ENCODE data around the gene POLR2L.

POLR2L gene

GRCh38 chr11:838441-839279 lies 3.7 kb downstream of the POLR2L start:
- DNase-seq (ENCODE audit: low read depth), result no peak

DNA sequence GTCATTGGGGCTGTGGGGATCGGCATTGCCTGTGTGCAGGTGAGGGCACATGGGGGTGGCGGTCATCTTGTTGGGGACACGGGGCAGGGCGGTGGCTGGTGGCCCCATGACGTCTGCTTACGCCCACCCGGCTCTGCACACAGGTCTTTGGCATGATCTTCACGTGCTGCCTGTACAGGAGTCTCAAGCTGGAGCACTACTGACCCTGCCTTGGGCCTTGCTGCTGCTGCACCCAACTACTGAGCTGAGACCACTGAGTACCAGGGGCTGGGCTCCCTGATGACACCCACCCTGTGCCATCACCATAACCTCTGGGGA lies 4.4 kb downstream of the POLR2L start:
- DNase-seq (ENCODE audit: low read depth), result no peak

- no peak for DNase-seq (ENCODE audit: low read depth)
Observed at GRCh38 chr11:837189-837989, 4.9 kb downstream of the POLR2L start.

DNA sequence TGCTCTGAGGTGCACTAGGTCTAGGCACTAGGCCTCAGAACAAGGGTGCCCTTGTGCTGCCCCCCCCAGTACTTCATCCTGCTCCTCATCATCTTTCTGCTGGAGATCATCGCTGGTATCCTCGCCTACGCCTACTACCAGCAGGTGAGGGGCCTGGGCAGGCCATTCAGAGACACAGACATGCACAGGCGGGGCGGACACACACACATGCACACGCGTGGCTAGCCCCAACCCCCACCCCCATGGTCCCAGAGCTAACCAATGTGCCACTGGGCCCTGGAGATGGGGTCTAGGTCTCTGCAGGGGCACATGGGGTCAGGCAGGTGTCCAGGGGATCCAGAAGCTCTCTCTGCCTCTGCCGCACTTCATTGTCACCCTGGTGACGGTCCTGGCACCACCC lies 5.6 kb downstream of the POLR2L start:
- DNase-seq (ENCODE audit: low read depth), result no peak

DNA sequence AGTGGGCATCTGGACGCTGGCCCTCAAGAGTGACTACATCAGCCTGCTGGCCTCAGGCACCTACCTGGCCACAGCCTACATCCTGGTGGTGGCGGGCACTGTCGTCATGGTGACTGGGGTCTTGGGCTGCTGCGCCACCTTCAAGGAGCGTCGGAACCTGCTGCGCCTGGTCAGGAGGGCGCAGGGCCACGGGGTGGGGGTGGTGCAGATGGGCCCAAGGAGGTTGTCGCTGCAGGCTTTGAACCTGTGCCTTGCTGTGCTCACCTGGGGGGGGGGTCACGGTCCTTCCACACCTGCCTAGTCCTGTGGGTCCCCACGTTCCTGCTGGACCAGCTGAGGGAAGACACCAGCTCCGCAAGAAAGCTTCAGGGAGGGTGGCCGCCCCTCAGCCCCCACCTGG lies 6.1 kb downstream of the POLR2L start:
- DNase-seq (ENCODE audit: low read depth), result no peak

GRCh38 chr11:834371-835316 lies 7.7 kb downstream of the POLR2L start:
- no peak for DNase-seq (ENCODE audit: low read depth)

DNA sequence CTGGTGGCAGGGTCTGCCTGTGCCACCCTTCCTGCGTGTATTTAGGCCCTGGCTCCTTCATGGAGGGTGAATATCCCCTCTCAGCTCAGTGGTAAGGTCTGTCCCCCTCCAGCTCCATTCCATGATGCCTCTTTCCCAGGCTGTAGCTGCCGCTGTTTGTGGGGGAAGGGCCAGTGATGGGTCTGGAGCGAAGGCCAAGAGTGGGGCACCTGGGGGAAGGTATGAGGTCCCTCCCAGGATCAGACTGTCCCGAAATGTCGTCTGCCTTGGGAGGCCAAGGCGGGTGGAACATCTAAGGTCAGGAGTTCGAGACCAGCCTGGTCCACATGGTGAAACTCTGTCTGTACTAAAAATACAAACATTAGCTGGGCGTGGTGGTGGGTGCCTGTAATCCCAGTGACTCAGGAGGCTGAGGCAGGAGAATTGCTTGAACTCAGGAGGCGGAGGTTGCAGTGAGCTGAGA lies 8.4 kb downstream of the POLR2L start:
- DNase-seq (ENCODE audit: low read depth), result no peak

GRCh38 chr11:833114-833791 lies 9.1 kb downstream of the POLR2L start:
- no peak for DNase-seq (ENCODE audit: low read depth)

- peak; percentile 47 for DNase-seq (ENCODE audit: low read depth)
Observed at GRCh38 chr11:832529-833113, 9.7 kb downstream of the POLR2L start, which contains the start of gene CD151. Gene CD151, plus strand, starts transcription at chr11:832952. Its CDS starts 3,118 bp downstream, at chr11:836070.

GRCh38 chr11:831961-832528 lies 10.3 kb downstream of the POLR2L start:
- DNase-seq (ENCODE audit: low read depth), result no peak

GRCh38 chr11:831118-831864 lies 11.0 kb downstream of the POLR2L start:
- DNase-seq (ENCODE audit: low read depth), result no peak

- DNase-seq (ENCODE audit: low read depth), result peak; percentile 42
Observed at GRCh38 chr11:830295-831117, 11.8 kb downstream of the POLR2L start.

- no peak for DNase-seq (ENCODE audit: low read depth)
Observed at GRCh38 chr11:829847-830294, 12.5 kb downstream of the POLR2L start.

DNA sequence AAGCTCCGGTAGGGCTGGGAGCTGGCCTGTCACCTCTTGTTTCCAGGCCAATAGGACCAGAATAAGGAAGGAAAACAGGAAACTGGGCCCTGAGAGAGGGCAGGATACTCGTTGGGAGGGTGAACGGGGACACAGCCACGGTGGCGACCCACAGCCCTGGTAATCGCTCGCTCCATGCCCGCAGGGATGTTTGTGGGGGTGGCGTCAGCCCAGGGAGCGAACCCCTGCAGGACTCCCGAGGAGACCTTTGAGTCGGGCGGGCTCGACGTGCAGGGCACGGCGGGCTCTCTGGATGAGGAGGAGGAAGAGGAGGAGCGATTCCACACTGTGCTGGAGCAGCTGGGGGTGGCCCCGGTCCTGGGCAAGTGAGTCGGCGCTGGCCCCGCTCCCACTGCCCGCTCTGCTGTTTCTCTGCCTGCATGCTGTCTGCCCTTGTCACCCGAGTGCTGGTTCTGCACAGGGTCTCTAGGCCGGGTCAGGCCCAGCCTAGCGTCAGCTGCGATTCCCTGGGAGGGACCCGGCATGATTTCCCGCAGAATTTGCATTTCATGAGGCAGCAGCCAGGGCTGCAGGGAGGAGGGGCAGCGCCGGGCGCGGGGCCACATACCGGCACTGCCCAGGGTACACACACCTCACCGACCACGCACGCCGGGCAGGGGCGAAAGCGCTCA lies 13.0 kb downstream of the POLR2L start:
- no peak for DNase-seq (ENCODE audit: low read depth)

GRCh38 chr11:828506-829175 lies 13.7 kb downstream of the POLR2L start:
- no peak for DNase-seq (ENCODE audit: low read depth)

DNA sequence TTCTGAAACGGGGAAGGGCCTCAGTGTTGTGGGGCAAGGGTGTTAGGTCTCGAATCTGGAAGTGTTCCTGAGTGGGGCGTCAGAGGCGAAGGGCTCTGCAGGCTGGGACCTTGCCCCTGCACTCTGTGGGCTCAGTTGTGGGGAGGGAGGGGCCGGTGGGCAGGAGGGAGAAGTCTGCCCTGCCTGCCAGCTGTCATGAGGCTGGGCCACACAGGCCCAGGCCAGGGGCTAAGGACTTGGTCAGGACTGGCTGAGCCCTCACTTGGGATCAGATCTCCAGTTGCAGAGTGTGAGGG lies 14.5 kb downstream of the POLR2L start, which contains the start of gene CRACR2B:
TSS of gene CRACR2B (plus strand) at position 23 of the 296 bp plus-strand sequence. CDS start 689 bp downstream, outside the sequence.
- no peak for DNase-seq (ENCODE audit: low read depth)

GRCh38 chr11:827146-827896 lies 15.0 kb downstream of the POLR2L start:
- DNase-seq (ENCODE audit: low read depth), result no peak
